ENCODE data around the gene FOXA1.

The FOXA1 gene

GRCh38 chr14:37592482-37593408, 2.3 kb downstream of the FOXA1 start:
- TF ChIP-seq, protein P1, sequence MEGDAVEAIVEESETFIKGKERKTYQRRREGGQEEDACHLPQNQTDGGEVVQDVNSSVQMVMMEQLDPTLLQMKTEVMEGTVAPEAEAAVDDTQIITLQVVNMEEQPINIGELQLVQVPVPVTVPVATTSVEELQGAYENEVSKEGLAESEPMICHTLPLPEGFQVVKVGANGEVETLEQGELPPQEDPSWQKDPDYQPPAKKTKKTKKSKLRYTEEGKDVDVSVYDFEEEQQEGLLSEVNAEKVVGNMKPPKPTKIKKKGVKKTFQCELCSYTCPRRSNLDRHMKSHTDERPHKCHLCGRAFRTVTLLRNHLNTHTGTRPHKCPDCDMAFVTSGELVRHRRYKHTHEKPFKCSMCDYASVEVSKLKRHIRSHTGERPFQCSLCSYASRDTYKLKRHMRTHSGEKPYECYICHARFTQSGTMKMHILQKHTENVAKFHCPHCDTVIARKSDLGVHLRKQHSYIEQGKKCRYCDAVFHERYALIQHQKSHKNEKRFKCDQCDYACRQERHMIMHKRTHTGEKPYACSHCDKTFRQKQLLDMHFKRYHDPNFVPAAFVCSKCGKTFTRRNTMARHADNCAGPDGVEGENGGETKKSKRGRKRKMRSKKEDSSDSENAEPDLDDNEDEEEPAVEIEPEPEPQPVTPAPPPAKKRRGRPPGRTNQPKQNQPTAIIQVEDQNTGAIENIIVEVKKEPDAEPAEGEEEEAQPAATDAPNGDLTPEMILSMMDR (conservative IDR thresholded peaks at IDR 0.05; ENCODE audit: low read depth, low read length), result no peak
- no peak for DNase-seq (ENCODE audit: low read depth)
- H3K4me3 ChIP-seq (ENCODE audit: low read length), result no peak overlapping the region

GRCh38 chr14:37591941-37592481, 3.0 kb downstream of the FOXA1 start:
- no peak overlapping the region for H3K4me3 ChIP-seq (ENCODE audit: low read length)
- TF ChIP-seq, protein P1 (conservative IDR thresholded peaks at IDR 0.05; ENCODE audit: low read depth, low read length), result no peak
- no peak for DNase-seq (ENCODE audit: low read depth)

DNA sequence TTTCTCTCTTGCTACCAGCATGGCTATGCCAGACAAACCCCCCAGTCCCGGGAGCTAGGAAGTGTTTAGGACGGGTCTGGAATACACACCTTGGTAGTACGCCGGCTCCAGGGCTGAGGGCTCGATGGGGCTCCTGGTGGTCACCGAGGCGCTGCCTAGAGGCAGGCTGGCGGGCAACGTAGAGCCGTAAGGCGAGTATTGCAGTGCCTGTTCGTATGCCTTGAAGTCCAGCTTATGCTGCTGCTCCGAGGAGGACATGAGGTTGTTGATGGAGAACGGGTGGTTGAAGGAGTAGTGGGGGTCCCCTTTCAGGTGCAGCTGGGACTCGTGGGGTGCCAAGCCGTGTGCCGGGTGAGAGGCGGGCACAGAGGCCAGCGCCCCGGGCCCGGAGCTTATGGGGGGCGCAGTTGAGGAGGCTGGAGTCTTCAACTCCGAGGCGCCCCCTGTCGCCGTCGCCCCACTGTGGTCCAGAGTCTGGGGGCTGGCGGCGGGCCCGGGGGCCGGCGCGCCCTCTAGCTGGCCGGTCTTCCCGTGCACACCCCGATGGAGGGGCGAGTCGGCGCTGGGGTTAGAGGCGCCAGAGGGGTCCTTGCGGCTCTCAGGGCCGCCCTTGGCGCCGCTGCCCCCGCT, 3.6 kb downstream of the FOXA1 start:
- no peak for DNase-seq (ENCODE audit: low read depth)
- TF ChIP-seq, protein P1 (conservative IDR thresholded peaks at IDR 0.05; ENCODE audit: low read depth, low read length), result peak; percentile 25
- H3K4me3 ChIP-seq (ENCODE audit: low read length), result no peak overlapping the region

DNA sequence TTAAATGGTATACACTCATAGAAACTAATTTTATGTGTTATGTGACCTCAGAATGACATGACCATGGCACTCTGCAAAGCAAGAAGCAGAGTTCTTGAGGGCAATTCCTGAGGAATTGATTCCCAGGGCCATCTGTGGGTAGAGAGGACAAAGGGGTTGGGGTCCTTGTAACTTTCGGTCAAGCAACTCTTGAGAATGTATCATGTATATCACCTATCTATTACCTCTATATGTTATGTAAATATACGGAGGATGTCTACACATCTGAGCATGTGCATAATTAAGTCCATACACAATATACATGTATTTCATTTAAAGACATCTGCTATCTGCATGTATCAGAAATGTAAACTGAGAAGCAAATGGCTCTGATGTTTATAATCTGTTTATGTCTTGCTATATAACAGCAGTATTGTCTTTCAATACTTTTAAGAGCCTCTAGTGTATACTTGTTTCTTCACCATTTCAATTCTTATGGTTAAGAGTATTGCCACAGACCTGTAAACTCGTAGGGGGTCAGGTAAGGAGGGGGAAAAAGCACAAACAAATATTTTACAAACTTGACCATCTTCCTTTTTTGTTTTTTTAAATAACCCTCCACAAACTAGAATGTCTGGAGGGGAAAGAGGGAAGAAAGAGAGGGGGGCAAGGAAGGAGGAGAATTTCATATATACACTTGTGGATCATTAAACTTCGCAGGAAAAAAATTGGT, 4.5 kb downstream of the FOXA1 start:
- no peak overlapping the region for H3K4me3 ChIP-seq (ENCODE audit: low read length)
- TF ChIP-seq, protein P1 (conservative IDR thresholded peaks at IDR 0.05; ENCODE audit: low read depth, low read length), result no peak
- DNase-seq (ENCODE audit: low read depth), result no peak

DNA sequence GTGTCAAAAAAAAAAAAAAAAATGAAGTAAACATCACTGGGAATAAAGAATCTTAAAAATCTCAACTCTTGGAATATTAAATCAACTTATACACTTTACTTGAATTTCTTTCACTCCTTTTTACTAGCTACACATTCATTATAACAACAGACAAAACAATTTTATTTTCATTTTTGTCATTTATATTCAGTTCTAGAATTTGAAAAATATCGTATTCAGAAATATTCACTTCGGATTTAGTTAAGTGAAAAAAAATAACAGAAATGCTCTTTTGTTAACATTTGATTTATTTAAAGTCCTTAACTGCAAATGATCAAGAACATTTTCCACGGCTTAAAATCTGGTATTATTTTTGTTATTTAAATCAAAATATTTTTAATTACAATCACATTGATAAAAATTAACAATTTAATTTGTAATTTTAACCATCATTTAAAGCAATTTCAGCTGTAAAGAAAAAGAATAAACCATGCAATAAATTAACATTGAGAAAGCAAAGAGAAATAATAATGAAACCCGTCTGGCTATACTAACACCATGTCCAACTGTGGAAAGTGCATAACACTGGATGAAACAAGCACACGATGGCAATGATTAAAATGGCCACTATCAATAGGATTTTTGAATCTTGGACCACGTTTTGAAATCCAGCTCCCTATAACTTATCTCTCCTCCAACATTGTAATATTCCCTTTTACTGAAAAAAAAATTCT, 5.2 kb downstream of the FOXA1 start:
- no peak overlapping the region for H3K4me3 ChIP-seq (ENCODE audit: low read length)
- TF ChIP-seq, protein P1 (conservative IDR thresholded peaks at IDR 0.05; ENCODE audit: low read depth, low read length), result no peak
- no peak for DNase-seq (ENCODE audit: low read depth)

- no peak for DNase-seq (ENCODE audit: low read depth)
- H3K4me3 ChIP-seq (ENCODE audit: low read length), result no peak overlapping the region
- TF ChIP-seq, protein P1 (conservative IDR thresholded peaks at IDR 0.05; ENCODE audit: low read depth, low read length), result no peak
Measured at GRCh38 chr14:37588956-37589714, 5.9 kb downstream of the FOXA1 start.
